Keratinocyte (primary cell): Measurements from ENCODE around the gene FXN. TPM values are rescaled to one million over a fixed set of nuclear protein-coding genes. Genes with fewer than 3 reads are reported as not detected.

Source experiments
- DNase-seq: peaks from one replicate; pipeline ENCODE4 v3.0.0-alpha.2; 2011; ENCODE audit warnings: low read depth, missing footprints, low spot score
- FAIRE-seq: peaks from 2 replicates; lab custom pipeline; 2011; peaks lifted over from hg19 to GRCh38; lab: Jason Lieb, UNC
- H2AFZ ChIP-seq: 2 replicates; pipeline ENCODE4 v1.6.0; 2012; ENCODE audit warnings: low read length, control low read depth, inconsistent platforms; ENCODE audit not compliant: control insufficient read depth
- H3K27ac ChIP-seq: 2 replicates; pipeline ENCODE4 v1.5.1; 2011; ENCODE audit warnings: low read length; ENCODE audit not compliant: control insufficient read depth, insufficient read depth
- H3K27me3 ChIP-seq: 3 replicates; pipeline ENCODE4 v1.6.0; 2011; ENCODE audit warnings: low read length; ENCODE audit not compliant: control insufficient read depth, insufficient read depth; ENCODE audit errors: extremely low read depth
- H3K36me3 ChIP-seq, 2 experiments: 2 replicates in 1 of 2; 3 replicates in 1 of 2; pipeline ENCODE4 v1.5.1; 2011; ENCODE audit warnings: low read length in 2 of 2, mild to moderate bottlenecking in 1 of 2; ENCODE audit not compliant: control insufficient read depth in 2 of 2, insufficient read depth in 2 of 2; ENCODE audit errors: extremely low read depth in 1 of 2
- H3K4me1 ChIP-seq: 3 replicates; pipeline ENCODE4 v1.5.1; 2011; ENCODE audit warnings: low read length; ENCODE audit not compliant: control insufficient read depth, insufficient read depth; ENCODE audit errors: extremely low read depth
- H3K4me2 ChIP-seq: 3 replicates; pipeline ENCODE4 v1.6.0; 2011; ENCODE audit warnings: low read depth, low read length; ENCODE audit not compliant: control insufficient read depth, insufficient read depth; ENCODE audit errors: extremely low read depth
- H3K4me3 ChIP-seq, 3 experiments: fragments of 200-600 bp in 1 of 3; sonication (generic) in 1 of 3; 2 replicates in 2 of 3; 3 replicates in 1 of 3; pipeline ENCODE4 v1.5.1; 2011 to 2016; ENCODE audit warnings: low read length in 3 of 3, mild to moderate bottlenecking in 3 of 3, control low read depth in 2 of 3, inconsistent platforms in 1 of 3, low read depth in 1 of 3, mixed read lengths in 1 of 3, mixed run types in 1 of 3, moderate library complexity in 1 of 3; ENCODE audit not compliant: control insufficient read depth in 2 of 3, insufficient read depth in 2 of 3; ENCODE audit errors: extremely low read depth in 1 of 3
- H3K79me2 ChIP-seq: 2 replicates; pipeline ENCODE4 v1.6.0; 2012; ENCODE audit warnings: low read length; ENCODE audit not compliant: control insufficient read depth, insufficient read depth
- H3K9ac ChIP-seq: 3 replicates; pipeline ENCODE4 v1.6.0; 2011; ENCODE audit warnings: low read length; ENCODE audit not compliant: control insufficient read depth, insufficient read depth; ENCODE audit errors: extremely low read depth
- H3K9me1 ChIP-seq: 3 replicates; pipeline ENCODE4 v1.6.0; 2011; ENCODE audit warnings: low read length; ENCODE audit not compliant: control insufficient read depth, insufficient read depth; ENCODE audit errors: extremely low read depth
- H3K9me3 ChIP-seq: 2 replicates; pipeline ENCODE4 v1.5.1; 2012; ENCODE audit warnings: low read depth, low read length; ENCODE audit not compliant: control insufficient read depth
- H4K20me1 ChIP-seq: 3 replicates; pipeline ENCODE4 v1.6.0; 2011; ENCODE audit warnings: low read length; ENCODE audit not compliant: control insufficient read depth, insufficient read depth; ENCODE audit errors: extremely low read depth
- EZH2 ChIP-seq: IDR thresholded peaks from one replicate; pipeline ENCODE4 v1.6.1; 2012; ENCODE audit warnings: inconsistent platforms, mild to moderate bottlenecking, low read length, moderate library complexity
- dilution Hi-C: fragments of 300-500 bp; cut with MboI; formaldehyde crosslinking; loops from one replicate; pipeline ENCODE4 v1.7.0; 2020; ENCODE audit warnings: low sequenced_read_pairs; ENCODE audit not compliant: extremely low pct_ligation_motif_present
- polyA plus RNA-seq, 5 experiments: library from polyadenylated mRNA; depleted of rRNA in 3 of 5; stranded (reverse) in 3 of 5; stranded (forward) in 1 of 5; unstranded in 1 of 5; fragments of >200 nt; gene quantifications; 1 replicate in 1 of 5; 2 replicates in 3 of 5; 3 replicates in 1 of 5; pipeline versions ENCODE4 v1.2.1 to v1.2.3, GENCODE V29; 2011 to 2012; ENCODE audit warnings: missing spikeins in 2 of 5, low read depth in 1 of 5, low replicate concordance in 1 of 5
- TF ChIP-seq, protein P1 (sequence below), 3 experiments: IDR thresholded peaks in 1 of 3; conservative IDR thresholded peaks in 1 of 3; optimal IDR thresholded peaks in 1 of 3; 2 replicates in 2 of 3; 3 replicates in 1 of 3; pipeline versions ENCODE3 to v1.5.1; 2011; ENCODE audit warnings: low read length in 3 of 3, mild to moderate bottlenecking in 3 of 3, moderate library complexity in 2 of 3, control low read depth in 1 of 3, inconsistent platforms in 1 of 3; ENCODE audit not compliant: insufficient read depth in 2 of 3; ENCODE audit errors: extremely low read depth in 1 of 3

Gene FXN
- polyA plus RNA-seq, 1 donor (not counting 4 experiments of a cell fraction or from before 2014, with no cell fraction given) = 24.3 TPM

DNA sequence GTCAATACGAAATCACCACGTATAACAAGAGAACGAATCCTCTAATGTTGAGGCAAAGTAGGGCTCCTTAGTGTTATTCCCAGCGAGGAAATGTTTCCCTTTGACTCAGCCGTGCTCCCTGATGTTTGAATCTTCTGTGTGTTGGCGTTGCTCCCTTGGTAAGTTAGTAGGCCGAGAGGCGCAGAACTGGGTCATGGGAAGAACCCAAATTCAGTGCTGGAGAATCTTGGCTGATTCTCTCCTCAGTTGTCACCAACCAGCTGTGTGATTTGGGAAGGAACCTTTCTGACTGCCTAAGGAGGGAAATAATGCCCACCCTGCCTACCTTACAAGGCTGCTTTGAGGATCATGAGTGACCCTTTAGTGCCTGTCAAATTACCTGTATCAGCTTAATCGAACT, 44.1 kb upstream of the FXN start:
- Histone ChIP-seq H3K4me3 (no peak overlapping the region), H3K9me1 (no peaks in the 10 kb centered on the region), H3K27ac (no peak overlapping the region), H3K9ac (no peak overlapping the region), H4K20me1 (no peaks in the 10 kb centered on the region), H3K79me2 (no peaks in the 10 kb centered on the region), H2AFZ (no peak overlapping the region), H3K4me1 (no peaks in the 10 kb centered on the region), H3K9me3 (no peaks in the 10 kb centered on the region), H3K36me3 (no peaks in the 10 kb centered on the region), H3K27me3 (no peaks in the 10 kb centered on the region), H3K4me2 (no peak overlapping the region)
- DNase-seq (no peak), FAIRE-seq (no peak)
- dilution Hi-C loops = loop anchor here (10.0 to 25.0 kb wide), 2 partner anchors 277 to 379 kb away; no protein-coding TSS in a partner anchor
- TF ChIP-seq EZH2 = no peak
- TF ChIP-seq, protein P1, sequence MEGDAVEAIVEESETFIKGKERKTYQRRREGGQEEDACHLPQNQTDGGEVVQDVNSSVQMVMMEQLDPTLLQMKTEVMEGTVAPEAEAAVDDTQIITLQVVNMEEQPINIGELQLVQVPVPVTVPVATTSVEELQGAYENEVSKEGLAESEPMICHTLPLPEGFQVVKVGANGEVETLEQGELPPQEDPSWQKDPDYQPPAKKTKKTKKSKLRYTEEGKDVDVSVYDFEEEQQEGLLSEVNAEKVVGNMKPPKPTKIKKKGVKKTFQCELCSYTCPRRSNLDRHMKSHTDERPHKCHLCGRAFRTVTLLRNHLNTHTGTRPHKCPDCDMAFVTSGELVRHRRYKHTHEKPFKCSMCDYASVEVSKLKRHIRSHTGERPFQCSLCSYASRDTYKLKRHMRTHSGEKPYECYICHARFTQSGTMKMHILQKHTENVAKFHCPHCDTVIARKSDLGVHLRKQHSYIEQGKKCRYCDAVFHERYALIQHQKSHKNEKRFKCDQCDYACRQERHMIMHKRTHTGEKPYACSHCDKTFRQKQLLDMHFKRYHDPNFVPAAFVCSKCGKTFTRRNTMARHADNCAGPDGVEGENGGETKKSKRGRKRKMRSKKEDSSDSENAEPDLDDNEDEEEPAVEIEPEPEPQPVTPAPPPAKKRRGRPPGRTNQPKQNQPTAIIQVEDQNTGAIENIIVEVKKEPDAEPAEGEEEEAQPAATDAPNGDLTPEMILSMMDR (optimal IDR thresholded peaks at IDR 0.05 in 1 of 3, IDR thresholded peaks at IDR 0.05 in 1 of 3, conservative IDR thresholded peaks at IDR 0.05 in 1 of 3; ENCODE audit: extremely low read depth in 1 of 3, insufficient read depth in 2 of 3, low read length in 3 of 3) = no peak

DNA sequence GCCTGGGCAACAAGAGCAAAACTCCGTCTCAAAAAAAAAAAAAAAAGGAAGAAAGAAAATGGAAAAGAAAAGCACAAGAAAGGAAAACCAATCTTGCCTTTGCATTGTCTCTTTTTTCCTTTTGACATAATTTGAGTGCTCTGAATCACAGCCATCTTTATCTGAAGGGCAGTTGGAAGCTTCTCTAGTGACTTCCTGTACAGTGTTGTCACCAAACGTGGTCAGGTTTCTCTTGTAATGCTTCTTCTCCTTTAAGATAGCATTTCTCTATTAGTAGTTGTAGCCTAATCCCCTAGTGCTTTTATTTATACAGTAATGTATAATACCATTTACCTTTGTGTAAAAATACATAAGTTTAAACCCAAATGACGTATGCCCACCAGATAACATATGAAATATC, 39.8 kb upstream of the FXN start:
- dilution Hi-C loops = loop anchor here (10.0 to 25.0 kb wide), 2 partner anchors 281 to 383 kb away; no protein-coding TSS in a partner anchor
- Histone ChIP-seq H3K79me2 (no peaks in the 10 kb centered on the region), H3K4me3 (no peak overlapping the region), H4K20me1 (no peaks in the 10 kb centered on the region), H3K4me2 (no peak overlapping the region), H2AFZ (no peak overlapping the region), H3K4me1 (no peaks in the 10 kb centered on the region), H3K9me1 (no peaks in the 10 kb centered on the region), H3K36me3 (no peaks in the 10 kb centered on the region), H3K27ac (no peak overlapping the region), H3K9ac (no peak overlapping the region), H3K27me3 (no peaks in the 10 kb centered on the region), H3K9me3 (no peaks in the 10 kb centered on the region)
- no peak for DNase-seq
- TF ChIP-seq, protein P1 (optimal IDR thresholded peaks at IDR 0.05 in 1 of 3, IDR thresholded peaks at IDR 0.05 in 1 of 3, conservative IDR thresholded peaks at IDR 0.05 in 1 of 3; ENCODE audit: extremely low read depth in 1 of 3, insufficient read depth in 2 of 3, low read length in 3 of 3) = no peak
- no peak for TF ChIP-seq EZH2
- no peak for FAIRE-seq
